SU-DHL-6 (cell line): ENCODE results near the gene KCNMB2.

Experiments used
- CTCF ChIP-seq: fragments of 200-600 bp; sonication (generic); IDR thresholded peaks from one replicate; pipeline ENCODE4 v1.5.1; 2017; ENCODE audit warnings: antibody characterized with exemption, mild to moderate bottlenecking, low read length, moderate library complexity; ENCODE audit not compliant: insufficient read depth, poor library complexity, severe bottlenecking
- EZH2phosphoT487 ChIP-seq: fragments of 200-600 bp; sonication (generic), shearing (Covaris generic); conservative IDR thresholded peaks from 2 replicates; pipeline ENCODE4 v1.6.1; 2018; ENCODE audit warnings: mild to moderate bottlenecking, antibody characterized with exemption, low read length, moderate library complexity, mixed read lengths

- TF ChIP-seq CTCF (no peak), EZH2phosphoT487 (no peak)
Observed at GRCh38 chr3:178795349-178795748, 259.1 kb downstream of the KCNMB2 start.
